Measurements from ENCODE around the gene AP1M2. TPM values are rescaled to one million over a fixed set of nuclear protein-coding genes. Genes with fewer than 3 reads are reported as not detected.

Gene AP1M2
- total RNA-seq, 1 donor from 2014 or later, result 114 TPM

GRCh38 chr19:10523135-10523636, 63.9 kb downstream of the AP1M2 start:
- Histone ChIP-seq H3K27me3 (ENCODE audit: control insufficient read depth, insufficient read depth, low read length) (no peaks in the 10 kb centered on the region), H3K36me3 (ENCODE audit: control insufficient read depth, insufficient read depth, low read length) (no peaks in the 10 kb centered on the region), H3K4me3 (ENCODE audit: low read depth, low read length) (no peak overlapping the region)
- FAIRE-seq, result no peak
- no peak for TF ChIP-seq CTCF (IDR thresholded peaks at IDR 0.05; ENCODE audit: insufficient read depth, low read length, severe bottlenecking)
- DNase-seq (ENCODE audit: low read depth), result no peak

Other genes with a start within 250 kb of the AP1M2 start
- 5.0 and 5.5 TPM in 2 replicates for gene ICAM3, start 247.7 kb downstream of the AP1M2 start, total RNA-seq
- 36.1 and 45.8 TPM in 2 replicates for gene TYK2, start 206.7 kb downstream of the AP1M2 start, total RNA-seq
- gene CDC37, start 183.8 kb downstream of the AP1M2 start, total RNA-seq, result 195 TPM in 2 replicates
- 0.13 and 0.26 TPM in 2 replicates for gene PDE4A, start 166.8 kb downstream of the AP1M2 start, total RNA-seq
- 59.5 and 62.9 TPM in 2 replicates for gene KEAP1, start 84.0 kb downstream of the AP1M2 start, total RNA-seq
- gene S1PR5, start 69.9 kb downstream of the AP1M2 start, total RNA-seq, result 6.6 and 7.8 TPM in 2 replicates
- 30.3 and 37.5 TPM in 2 replicates for gene ATG4D, start 43.4 kb downstream of the AP1M2 start, total RNA-seq
- 8.2 and 11.0 TPM in 2 replicates for gene KRI1, start 21.3 kb downstream of the AP1M2 start, total RNA-seq
- gene CDKN2D, start 18.3 kb downstream of the AP1M2 start, total RNA-seq, result 6.6 and 13.3 TPM in 2 replicates
- gene SLC44A2, start 38.2 kb upstream of the AP1M2 start, total RNA-seq, result 18.7 and 36.0 TPM in 2 replicates
- 85.8 and 97.4 TPM in 2 replicates for gene ILF3, start 67.0 kb upstream of the AP1M2 start, total RNA-seq
- 18.8 and 32.9 TPM in 2 replicates for gene QTRT1, start 114.1 kb upstream of the AP1M2 start, total RNA-seq
- 68.4 and 89.7 TPM in 2 replicates for gene DNM2, start 130.8 kb upstream of the AP1M2 start, total RNA-seq
- gene TMED1, start 248.9 kb upstream of the AP1M2 start, total RNA-seq, result 42.0 and 45.3 TPM in 2 replicates

Data from bronchial epithelial cell (primary cell).